ENCODE measurements around the gene TTC39B.

Gene TTC39B

GRCh38 chr9:15277400-15278090, 29.5 kb downstream of the TTC39B start:
- H3K4me1 ChIP-seq (ENCODE audit: control insufficient read depth, insufficient read depth, low read length), result peaks cover 27% of the 10 kb centered on the region

GRCh38 chr9:15276328-15276938, 30.6 kb downstream of the TTC39B start:
- H3K4me3 ChIP-seq (ENCODE audit: low read length), result no peak overlapping the region

More at GRCh38 chr9:15277400-15278090, 29.5 kb downstream of the TTC39B start:
- Histone ChIP-seq H3K4me3 (ENCODE audit: low read length) (no peak overlapping the region), H3K9me3 (ENCODE audit: control insufficient read depth, low read length) (no peaks in the 10 kb centered on the region), H3K9ac (ENCODE audit: low read length) (no peak overlapping the region), H3K27me3 (ENCODE audit: control insufficient read depth, insufficient read depth, low read length) (no peaks in the 10 kb centered on the region), H3K36me3 (ENCODE audit: control insufficient read depth, insufficient read depth, low read length) (no peaks in the 10 kb centered on the region)

GRCh38 chr9:15274425-15274824, 32.6 kb downstream of the TTC39B start:
- H3K9me3 ChIP-seq (ENCODE audit: control insufficient read depth, low read length), result no peaks in the 10 kb centered on the region

More at GRCh38 chr9:15276328-15276938, 30.6 kb downstream of the TTC39B start:
- Histone ChIP-seq H3K27me3 (ENCODE audit: control insufficient read depth, insufficient read depth, low read length) (no peaks in the 10 kb centered on the region), H3K4me1 (ENCODE audit: control insufficient read depth, insufficient read depth, low read length) (peaks cover 27% of the 10 kb centered on the region), H3K9ac (ENCODE audit: low read length) (no peak overlapping the region), H3K9me3 (ENCODE audit: control insufficient read depth, low read length) (no peaks in the 10 kb centered on the region), H3K36me3 (ENCODE audit: control insufficient read depth, insufficient read depth, low read length) (no peaks in the 10 kb centered on the region)

GRCh38 chr9:15272377-15272928, 34.6 kb downstream of the TTC39B start:
- H3K9ac ChIP-seq (ENCODE audit: low read length), result no peak overlapping the region
- no peak overlapping the region for H3K4me3 ChIP-seq (ENCODE audit: low read length)
- H3K27me3 ChIP-seq (ENCODE audit: control insufficient read depth, insufficient read depth, low read length), result no peaks in the 10 kb centered on the region
- H3K9me3 ChIP-seq (ENCODE audit: control insufficient read depth, low read length), result no peaks in the 10 kb centered on the region
- H3K4me1 ChIP-seq (ENCODE audit: control insufficient read depth, insufficient read depth, low read length), result peaks cover 22% of the 10 kb centered on the region
- no peaks in the 10 kb centered on the region for H3K36me3 ChIP-seq (ENCODE audit: control insufficient read depth, insufficient read depth, low read length)

More at GRCh38 chr9:15274425-15274824, 32.6 kb downstream of the TTC39B start:
- no peak overlapping the region for H3K4me3 ChIP-seq (ENCODE audit: low read length)
- no peaks in the 10 kb centered on the region for H3K36me3 ChIP-seq (ENCODE audit: control insufficient read depth, insufficient read depth, low read length)
- H3K9ac ChIP-seq (ENCODE audit: low read length), result no peak overlapping the region
- no peaks in the 10 kb centered on the region for H3K27me3 ChIP-seq (ENCODE audit: control insufficient read depth, insufficient read depth, low read length)
- peaks cover 27% of the 10 kb centered on the region for H3K4me1 ChIP-seq (ENCODE audit: control insufficient read depth, insufficient read depth, low read length)

GRCh38 chr9:15271403-15271802, 35.6 kb downstream of the TTC39B start:
- no peaks in the 10 kb centered on the region for H3K9me3 ChIP-seq (ENCODE audit: control insufficient read depth, low read length)
- no peak overlapping the region for H3K9ac ChIP-seq (ENCODE audit: low read length)
- H3K27me3 ChIP-seq (ENCODE audit: control insufficient read depth, insufficient read depth, low read length), result no peaks in the 10 kb centered on the region

GRCh38 chr9:15268782-15269181, 38.2 kb downstream of the TTC39B start:
- H3K9ac ChIP-seq (ENCODE audit: low read length), result no peak overlapping the region
- H3K36me3 ChIP-seq (ENCODE audit: control insufficient read depth, insufficient read depth, low read length), result no peaks in the 10 kb centered on the region
- H3K9me3 ChIP-seq (ENCODE audit: control insufficient read depth, low read length), result no peaks in the 10 kb centered on the region
- no peak overlapping the region for H3K4me3 ChIP-seq (ENCODE audit: low read length)
- H3K27me3 ChIP-seq (ENCODE audit: control insufficient read depth, insufficient read depth, low read length), result no peaks in the 10 kb centered on the region
- peaks cover 6% of the 10 kb centered on the region for H3K4me1 ChIP-seq (ENCODE audit: control insufficient read depth, insufficient read depth, low read length)

More at GRCh38 chr9:15271403-15271802, 35.6 kb downstream of the TTC39B start:
- H3K4me3 ChIP-seq (ENCODE audit: low read length), result no peak overlapping the region
- no peaks in the 10 kb centered on the region for H3K36me3 ChIP-seq (ENCODE audit: control insufficient read depth, insufficient read depth, low read length)
- H3K4me1 ChIP-seq (ENCODE audit: control insufficient read depth, insufficient read depth, low read length), result peaks cover 19% of the 10 kb centered on the region

- Histone ChIP-seq H3K27me3 (ENCODE audit: control insufficient read depth, insufficient read depth, low read length) (no peaks in the 10 kb centered on the region), H3K36me3 (ENCODE audit: control insufficient read depth, insufficient read depth, low read length) (no peaks in the 10 kb centered on the region), H3K4me1 (ENCODE audit: control insufficient read depth, insufficient read depth, low read length) (peaks cover under 1% of the 10 kb centered on the region), H3K9me3 (ENCODE audit: control insufficient read depth, low read length) (no peaks in the 10 kb centered on the region), H3K9ac (ENCODE audit: low read length) (no peak overlapping the region), H3K4me3 (ENCODE audit: low read length) (no peak overlapping the region)
Observed at GRCh38 chr9:15268317-15268716, 38.7 kb downstream of the TTC39B start.

- no peaks in the 10 kb centered on the region for H3K4me1 ChIP-seq (ENCODE audit: control insufficient read depth, insufficient read depth, low read length)
- no peak overlapping the region for H3K9ac ChIP-seq (ENCODE audit: low read length)
- no peaks in the 10 kb centered on the region for H3K9me3 ChIP-seq (ENCODE audit: control insufficient read depth, low read length)
- no peaks in the 10 kb centered on the region for H3K36me3 ChIP-seq (ENCODE audit: control insufficient read depth, insufficient read depth, low read length)
- H3K27me3 ChIP-seq (ENCODE audit: control insufficient read depth, insufficient read depth, low read length), result no peaks in the 10 kb centered on the region
- H3K4me3 ChIP-seq (ENCODE audit: low read length), result no peak overlapping the region
Observed at GRCh38 chr9:15264918-15265317, 42.1 kb downstream of the TTC39B start.

GRCh38 chr9:15262581-15262980, 44.4 kb downstream of the TTC39B start:
- Histone ChIP-seq H3K27me3 (ENCODE audit: control insufficient read depth, insufficient read depth, low read length) (no peaks in the 10 kb centered on the region), H3K4me3 (ENCODE audit: low read length) (no peak overlapping the region), H3K9ac (ENCODE audit: low read length) (no peak overlapping the region), H3K9me3 (ENCODE audit: control insufficient read depth, low read length) (no peaks in the 10 kb centered on the region), H3K4me1 (ENCODE audit: control insufficient read depth, insufficient read depth, low read length) (no peaks in the 10 kb centered on the region), H3K36me3 (ENCODE audit: control insufficient read depth, insufficient read depth, low read length) (no peaks in the 10 kb centered on the region)

- Histone ChIP-seq H3K27me3 (ENCODE audit: control insufficient read depth, insufficient read depth, low read length) (no peaks in the 10 kb centered on the region), H3K9ac (ENCODE audit: low read length) (no peak overlapping the region), H3K4me3 (ENCODE audit: low read length) (no peak overlapping the region)
Observed at GRCh38 chr9:15256426-15256825, 50.6 kb downstream of the TTC39B start.

GRCh38 chr9:15253786-15254185, 53.2 kb downstream of the TTC39B start:
- no peaks in the 10 kb centered on the region for H3K4me1 ChIP-seq (ENCODE audit: control insufficient read depth, insufficient read depth, low read length)

More at GRCh38 chr9:15256426-15256825, 50.6 kb downstream of the TTC39B start:
- Histone ChIP-seq H3K9me3 (ENCODE audit: control insufficient read depth, low read length) (no peaks in the 10 kb centered on the region), H3K36me3 (ENCODE audit: control insufficient read depth, insufficient read depth, low read length) (no peaks in the 10 kb centered on the region), H3K4me1 (ENCODE audit: control insufficient read depth, insufficient read depth, low read length) (no peaks in the 10 kb centered on the region)

GRCh38 chr9:15253197-15253596, 53.8 kb downstream of the TTC39B start:
- Histone ChIP-seq H3K27me3 (ENCODE audit: control insufficient read depth, insufficient read depth, low read length) (no peaks in the 10 kb centered on the region), H3K36me3 (ENCODE audit: control insufficient read depth, insufficient read depth, low read length) (no peaks in the 10 kb centered on the region), H3K4me3 (ENCODE audit: low read length) (no peak overlapping the region), H3K4me1 (ENCODE audit: control insufficient read depth, insufficient read depth, low read length) (no peaks in the 10 kb centered on the region), H3K9ac (ENCODE audit: low read length) (no peak overlapping the region), H3K9me3 (ENCODE audit: control insufficient read depth, low read length) (no peaks in the 10 kb centered on the region)

More at GRCh38 chr9:15253786-15254185, 53.2 kb downstream of the TTC39B start:
- no peak overlapping the region for H3K4me3 ChIP-seq (ENCODE audit: low read length)
- H3K9me3 ChIP-seq (ENCODE audit: control insufficient read depth, low read length), result no peaks in the 10 kb centered on the region
- H3K36me3 ChIP-seq (ENCODE audit: control insufficient read depth, insufficient read depth, low read length), result no peaks in the 10 kb centered on the region
- H3K27me3 ChIP-seq (ENCODE audit: control insufficient read depth, insufficient read depth, low read length), result no peaks in the 10 kb centered on the region
- H3K9ac ChIP-seq (ENCODE audit: low read length), result no peak overlapping the region

Data from mucosa of stomach (tissue), 1 donor.